Measurements from ENCODE around the gene TEKT3. TPM values are rescaled to one million over a fixed set of nuclear protein-coding genes. Genes with fewer than 3 reads are reported as not detected.

TEKT3 gene
- total and polyA plus RNA-seq, 4 donors, result 0.08 to 0.33 TPM; not detected in 2

- H3K4me1 ChIP-seq (ENCODE audit: control insufficient read depth in 4 of 4, insufficient read depth in 4 of 4, low read length in 3 of 4), result no peaks in the 10 kb centered on the region
Observed at GRCh38 chr17:15349119-15349518, 7.7 kb upstream of the TEKT3 start.

GRCh38 chr17:15348021-15348420 lies 6.6 kb upstream of the TEKT3 start:
- DNase-seq (ENCODE audit: low spot score), result no peak

More at GRCh38 chr17:15349119-15349518, 7.7 kb upstream of the TEKT3 start:
- Histone ChIP-seq H3K27ac (ENCODE audit: low read depth in 1 of 2, low read length in 2 of 2) (no peak overlapping the region), H3K27me3 (ENCODE audit: control insufficient read depth in 4 of 4, insufficient read depth in 4 of 4, low read length in 3 of 4) (peaks cover 0 to 5% (median 2%) of the 10 kb centered on the region in 4 donors), H3K9ac (ENCODE audit: low read depth in 1 of 2, low read length in 2 of 2) (no peak overlapping the region), H3K4me3 (ENCODE audit: low read depth in 1 of 3, low read length in 3 of 3) (no peak overlapping the region), H3K9me3 (ENCODE audit: control insufficient read depth in 4 of 4, low read length in 3 of 4) (no peaks in the 10 kb centered on the region), H3K36me3 (ENCODE audit: control insufficient read depth in 4 of 4, insufficient read depth in 3 of 4, low read depth in 1 of 4, low read length in 3 of 4) (no peaks in the 10 kb centered on the region)
- no peak for TF ChIP-seq FOXA1 (IDR thresholded peaks at IDR 0.05)
- no peak for TF ChIP-seq ZBTB33 (IDR thresholded peaks at IDR 0.05)
- TF ChIP-seq GABPA (IDR thresholded peaks at IDR 0.05 in 1 of 2, conservative IDR thresholded peaks at IDR 0.05 in 1 of 2), result no peak
- no peak for TF ChIP-seq EGR1 (IDR thresholded peaks at IDR 0.05; ENCODE audit: low read depth in 2 of 2)
- TF ChIP-seq SP1 (IDR thresholded peaks at IDR 0.05), result no peak
- no peak for TF ChIP-seq YY1 (IDR thresholded peaks at IDR 0.05)
- no peak for TF ChIP-seq HNF4G (IDR thresholded peaks at IDR 0.05)
- TF ChIP-seq CTCF (IDR thresholded peaks at IDR 0.05; ENCODE audit: low read depth, low read length, missing input control), result no peak
- no peak for TF ChIP-seq MAX (IDR thresholded peaks at IDR 0.05)
- no peak for TF ChIP-seq RAD21 (IDR thresholded peaks at IDR 0.05)
- TF ChIP-seq RXRA (IDR thresholded peaks at IDR 0.05), result no peak
- no peak for TF ChIP-seq NR2F2 (IDR thresholded peaks at IDR 0.05)
- TF ChIP-seq ATF3 (IDR thresholded peaks at IDR 0.05), result no peak
- no peak for DNase-seq (ENCODE audit: low spot score)
- 65% methylated on average over 2 of the region's 2 CpGs for whole genome bisulfite sequencing

More at GRCh38 chr17:15348021-15348420, 6.6 kb upstream of the TEKT3 start:
- peaks cover 0 to 9% (median 3%) of the 10 kb centered on the region in 4 donors for H3K27me3 ChIP-seq (ENCODE audit: control insufficient read depth in 4 of 4, insufficient read depth in 4 of 4, low read length in 3 of 4)
- no peak overlapping the region for H3K27ac ChIP-seq (ENCODE audit: low read depth in 1 of 2, low read length in 2 of 2)
- TF ChIP-seq RXRA (IDR thresholded peaks at IDR 0.05) (no peak), ZBTB33 (IDR thresholded peaks at IDR 0.05) (no peak), JUND (IDR thresholded peaks at IDR 0.05) (no peak), NR2F2 (IDR thresholded peaks at IDR 0.05) (no peak), RAD21 (IDR thresholded peaks at IDR 0.05) (no peak), CTCF (IDR thresholded peaks at IDR 0.05; ENCODE audit: low read depth, low read length, missing input control) (no peak)
- H3K4me3 ChIP-seq (ENCODE audit: low read depth in 1 of 3, low read length in 3 of 3), result no peak overlapping the region
- no peaks in the 10 kb centered on the region for H3K9me3 ChIP-seq (ENCODE audit: control insufficient read depth in 4 of 4, low read length in 3 of 4)
- no peak overlapping the region for H3K9ac ChIP-seq (ENCODE audit: low read depth in 1 of 2, low read length in 2 of 2)
- WGBS, result 56% methylated on average over 4 of the region's 4 CpGs
- no peaks in the 10 kb centered on the region for H3K4me1 ChIP-seq (ENCODE audit: control insufficient read depth in 4 of 4, insufficient read depth in 4 of 4, low read length in 3 of 4)
- no peaks in the 10 kb centered on the region for H3K36me3 ChIP-seq (ENCODE audit: control insufficient read depth in 4 of 4, insufficient read depth in 3 of 4, low read depth in 1 of 4, low read length in 3 of 4)
